HG02852 (cell line): Measurements from ENCODE around the gene CDH13.

Source experiments
- ATAC-seq: cut with Tn5 transposase; IDR thresholded peaks from one replicate; pipeline ENCODE4 v1.9.1; 2021; ENCODE audit warnings: mild to moderate bottlenecking, moderate library complexity; ENCODE audit not compliant: unreplicated experiment

Gene CDH13

GRCh38 chr16:82876951-82877350 lies 250.2 kb downstream of the CDH13 start:
- no peak for ATAC-seq

GRCh38 chr16:82878466-82878865 lies 251.7 kb downstream of the CDH13 start:
- ATAC-seq = no peak

- ATAC-seq = no peak
Observed at GRCh38 chr16:82880346-82880745, 253.6 kb downstream of the CDH13 start.

DNA sequence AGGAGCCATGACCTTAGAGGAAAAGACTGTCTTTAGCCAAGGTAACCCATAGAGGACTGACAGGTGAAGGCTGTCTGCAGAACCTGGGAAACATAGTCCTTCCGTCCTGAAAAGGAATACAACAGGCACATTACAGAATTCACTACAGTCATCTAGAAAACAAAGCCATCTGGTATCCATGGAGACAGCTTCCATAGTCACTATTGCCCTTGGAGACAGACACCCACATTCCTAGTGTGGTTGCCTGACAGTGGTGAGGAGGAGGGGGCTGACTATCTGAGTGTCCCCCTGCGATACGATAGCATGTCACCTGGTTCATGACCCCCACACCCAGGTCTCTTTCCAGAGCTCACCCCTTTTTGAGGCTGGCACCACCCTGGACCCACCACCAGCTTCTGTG lies 254.7 kb downstream of the CDH13 start:
- no peak for ATAC-seq

GRCh38 chr16:82882226-82882625 lies 255.5 kb downstream of the CDH13 start:
- no peak for ATAC-seq

- ATAC-seq = peak; percentile 62
Observed at GRCh38 chr16:82882982-82883835, 256.4 kb downstream of the CDH13 start.

DNA sequence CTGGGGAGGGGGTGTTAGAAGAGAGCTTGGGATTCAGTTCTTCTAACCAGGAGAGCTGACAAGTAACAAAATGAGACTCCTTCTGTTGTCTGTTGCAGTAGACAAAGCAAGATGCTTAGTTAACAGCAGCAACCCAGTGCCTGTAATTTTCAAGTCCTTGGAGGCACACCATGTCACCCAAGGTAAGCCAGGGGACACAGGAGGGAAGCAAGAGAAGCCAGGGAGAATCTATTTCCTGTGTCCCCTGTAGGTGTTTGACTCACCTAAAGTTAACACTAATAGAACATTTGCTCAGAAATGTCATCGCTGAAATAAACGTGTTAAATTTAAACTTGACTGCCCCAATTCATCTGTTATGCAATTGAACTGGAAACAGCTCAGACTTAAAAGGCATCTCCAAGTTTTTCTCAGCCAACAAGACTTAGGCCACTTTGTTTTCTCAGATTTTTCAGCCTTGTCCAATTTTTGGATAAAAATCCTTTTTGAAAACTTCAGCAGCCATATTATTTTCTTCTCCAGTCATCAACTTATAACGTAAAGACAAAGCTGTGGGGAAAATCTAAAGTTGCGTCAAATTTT lies 257.6 kb downstream of the CDH13 start:
- ATAC-seq = no peak

DNA sequence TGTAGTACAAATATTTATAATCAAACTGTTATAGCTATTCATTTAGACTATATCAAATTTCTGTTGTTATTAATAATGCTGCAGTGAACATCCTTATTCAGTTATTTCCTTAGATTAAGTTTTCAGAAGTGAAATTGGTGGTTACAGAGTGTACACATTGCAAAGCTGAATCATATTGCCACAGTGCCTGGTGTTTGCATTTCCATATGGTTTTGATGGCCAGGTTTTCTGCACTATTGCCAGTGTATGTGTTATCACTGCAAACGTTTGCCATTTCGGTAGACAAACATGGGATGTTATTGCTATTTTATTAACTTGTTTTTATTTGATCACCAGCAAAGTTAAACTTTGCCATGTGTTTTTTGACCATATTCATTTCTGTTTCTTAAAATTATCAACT lies 259.4 kb downstream of the CDH13 start:
- no peak for ATAC-seq

GRCh38 chr16:82888591-82889001 lies 261.8 kb downstream of the CDH13 start:
- no peak for ATAC-seq

- no peak for ATAC-seq
Observed at GRCh38 chr16:82891424-82891823, 264.7 kb downstream of the CDH13 start.

DNA sequence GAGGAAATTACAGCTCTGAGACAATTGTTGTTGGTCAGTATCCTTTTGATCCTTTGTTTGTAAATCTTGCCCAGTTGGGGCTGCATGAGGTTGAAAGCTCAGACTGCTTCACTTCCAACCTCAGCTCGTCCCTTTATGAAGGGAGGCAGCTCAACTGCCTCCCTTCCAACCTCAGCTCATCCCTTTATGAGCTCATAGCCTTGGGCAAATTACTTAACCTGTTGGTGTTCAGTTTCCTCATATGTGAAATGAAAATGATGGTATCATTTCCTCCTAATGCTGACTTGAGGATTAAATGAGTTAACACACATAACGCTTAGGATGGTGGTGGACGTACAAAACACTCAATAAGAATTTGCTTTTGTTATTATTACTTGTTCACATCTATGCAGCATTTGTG lies 265.1 kb downstream of the CDH13 start:
- ATAC-seq = no peak

DNA sequence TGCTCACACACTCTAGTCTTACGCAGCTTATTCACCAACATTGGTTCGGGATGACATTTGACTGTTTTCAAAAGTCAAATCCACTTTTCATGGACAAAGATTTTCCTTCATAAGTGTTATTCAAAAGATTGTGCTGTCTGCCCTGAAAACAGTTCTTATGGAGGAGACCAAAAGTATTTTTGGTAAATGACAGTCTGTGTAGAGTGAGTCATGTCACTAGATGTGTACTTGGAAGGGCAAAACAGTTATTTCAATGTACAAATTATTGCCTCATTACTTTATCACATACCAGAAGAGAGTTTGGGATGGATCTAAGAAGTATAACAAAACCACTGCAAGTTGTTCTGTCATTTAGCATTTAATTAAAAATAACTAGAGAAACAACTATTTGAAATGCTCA lies 265.6 kb downstream of the CDH13 start:
- no peak for ATAC-seq

DNA sequence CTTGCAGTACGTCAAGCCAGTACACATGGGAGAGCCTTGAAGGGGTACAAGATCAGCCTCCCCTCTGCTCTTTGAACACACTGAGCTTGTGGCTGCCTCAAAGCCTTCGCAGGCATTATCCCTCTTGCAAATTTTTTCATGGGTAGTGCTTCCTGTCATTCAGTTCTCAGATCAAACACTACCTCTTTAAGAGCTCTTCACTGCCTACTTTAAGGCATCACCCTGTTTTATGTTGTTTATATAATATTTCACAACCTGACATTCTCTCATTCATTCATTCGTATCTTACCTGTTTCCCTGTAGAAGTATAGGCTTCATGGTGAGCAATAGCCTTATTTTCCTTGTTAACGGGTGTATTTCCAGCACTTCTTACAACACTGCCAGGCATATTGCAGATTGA lies 269.1 kb downstream of the CDH13 start:
- no peak for ATAC-seq

DNA sequence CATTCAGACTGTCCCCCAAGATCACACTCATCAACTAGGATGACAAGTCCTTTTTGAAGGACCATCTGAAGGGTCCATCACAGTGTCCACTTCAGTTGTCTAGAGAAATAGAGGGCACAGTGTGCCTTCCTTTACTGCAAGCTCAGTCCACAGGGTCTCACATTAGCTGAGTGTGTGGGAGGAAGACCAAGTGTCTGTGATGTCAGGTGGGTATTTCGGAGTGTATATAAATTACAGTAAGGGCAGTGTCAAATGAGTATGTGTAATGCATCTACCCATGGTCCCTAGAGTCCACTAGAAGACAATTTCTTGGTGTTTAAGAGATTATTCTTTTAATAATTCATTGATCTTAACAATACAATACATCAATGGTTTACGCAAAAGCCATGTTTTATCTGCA lies 272.2 kb downstream of the CDH13 start:
- ATAC-seq = no peak

DNA sequence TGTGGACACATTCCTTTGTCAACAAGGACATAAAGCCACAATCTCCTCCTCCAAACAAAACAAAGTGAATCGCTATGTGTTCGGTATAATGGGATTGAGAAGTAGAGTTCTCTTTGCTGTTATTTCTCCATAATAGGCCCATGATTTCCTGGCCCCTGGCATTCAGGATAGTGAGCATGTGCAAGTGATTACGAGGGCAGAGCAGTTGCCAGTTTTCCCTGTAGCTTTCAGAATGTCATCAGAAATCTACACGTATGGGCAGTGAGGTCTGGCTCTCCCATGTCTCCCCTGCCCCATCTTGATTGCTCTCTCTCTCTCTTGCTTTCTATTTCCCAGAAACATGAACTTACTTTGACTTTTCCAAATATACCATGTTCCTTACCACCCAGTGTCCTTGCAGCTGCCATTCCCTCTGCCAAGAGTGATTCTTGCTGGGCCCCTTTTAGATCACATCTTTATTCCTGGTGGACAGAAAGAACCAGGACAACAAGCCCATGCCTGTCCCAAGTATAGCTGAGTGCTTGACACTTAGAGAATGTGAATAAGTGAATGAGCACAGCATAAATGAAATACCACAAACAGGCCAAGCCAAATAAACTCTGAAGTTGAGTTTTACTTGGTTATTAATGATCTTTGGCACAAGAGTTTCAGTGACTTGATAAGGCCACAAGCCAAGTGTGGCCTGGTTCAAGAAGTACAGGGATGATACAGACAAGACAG lies 273.1 kb downstream of the CDH13 start:
- ATAC-seq = no peak

DNA sequence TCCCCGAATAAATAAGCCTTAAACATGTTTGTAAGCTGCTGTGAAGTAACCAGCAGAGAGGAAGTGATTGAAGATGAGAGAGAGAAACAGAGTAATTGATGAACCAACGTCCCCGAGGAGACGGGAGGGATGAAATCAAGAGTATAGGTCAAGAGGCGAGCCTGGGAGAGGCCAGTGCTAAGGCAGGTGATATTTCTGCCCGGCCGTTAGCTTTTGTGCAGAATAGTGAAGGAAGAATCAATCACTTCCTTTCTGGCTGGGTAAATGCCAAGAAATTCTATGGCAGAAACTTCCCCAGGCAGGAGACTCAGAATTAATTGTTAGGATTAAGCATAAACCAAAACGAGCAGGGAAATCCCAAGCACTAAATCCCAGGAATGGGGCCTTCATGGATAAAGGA lies 273.8 kb downstream of the CDH13 start:
- no peak for ATAC-seq

- no peak for ATAC-seq
Observed at GRCh38 chr16:82911925-82912324, 285.2 kb downstream of the CDH13 start.

GRCh38 chr16:82915139-82915824 lies 288.5 kb downstream of the CDH13 start:
- no peak for ATAC-seq

DNA sequence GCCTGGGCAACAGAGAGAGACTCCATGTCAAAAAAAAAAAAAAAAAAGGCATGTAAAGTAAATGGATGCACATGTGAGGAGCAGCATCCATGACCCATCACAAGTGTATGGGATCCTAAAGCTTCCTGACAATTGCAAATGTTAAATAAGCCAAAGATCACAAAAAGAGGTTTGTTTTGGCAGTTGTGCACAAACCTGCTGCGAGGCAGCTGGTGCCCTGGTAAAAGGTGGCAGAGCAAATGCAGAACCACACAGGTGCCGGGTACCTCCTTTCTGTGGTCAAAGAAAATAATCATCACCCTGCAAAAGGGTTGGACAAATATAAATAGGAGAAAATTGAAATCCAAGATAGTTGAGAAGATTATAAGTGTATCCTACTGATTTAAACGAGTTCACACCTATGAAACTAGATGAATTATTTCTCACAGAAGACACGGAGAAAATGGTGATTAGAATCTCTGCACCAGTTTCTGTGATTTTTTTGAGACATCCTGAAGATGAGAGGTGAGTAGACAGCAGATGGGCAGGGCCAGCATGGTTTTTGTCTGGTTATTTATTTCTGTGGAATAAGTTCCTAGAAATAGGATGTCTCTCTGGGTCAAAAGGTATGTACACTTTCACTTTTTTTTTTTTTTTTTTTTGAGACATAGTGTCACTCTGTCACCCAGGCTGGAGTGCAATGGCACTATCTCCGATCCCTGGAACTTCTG lies 291.3 kb downstream of the CDH13 start:
- no peak for ATAC-seq

DNA sequence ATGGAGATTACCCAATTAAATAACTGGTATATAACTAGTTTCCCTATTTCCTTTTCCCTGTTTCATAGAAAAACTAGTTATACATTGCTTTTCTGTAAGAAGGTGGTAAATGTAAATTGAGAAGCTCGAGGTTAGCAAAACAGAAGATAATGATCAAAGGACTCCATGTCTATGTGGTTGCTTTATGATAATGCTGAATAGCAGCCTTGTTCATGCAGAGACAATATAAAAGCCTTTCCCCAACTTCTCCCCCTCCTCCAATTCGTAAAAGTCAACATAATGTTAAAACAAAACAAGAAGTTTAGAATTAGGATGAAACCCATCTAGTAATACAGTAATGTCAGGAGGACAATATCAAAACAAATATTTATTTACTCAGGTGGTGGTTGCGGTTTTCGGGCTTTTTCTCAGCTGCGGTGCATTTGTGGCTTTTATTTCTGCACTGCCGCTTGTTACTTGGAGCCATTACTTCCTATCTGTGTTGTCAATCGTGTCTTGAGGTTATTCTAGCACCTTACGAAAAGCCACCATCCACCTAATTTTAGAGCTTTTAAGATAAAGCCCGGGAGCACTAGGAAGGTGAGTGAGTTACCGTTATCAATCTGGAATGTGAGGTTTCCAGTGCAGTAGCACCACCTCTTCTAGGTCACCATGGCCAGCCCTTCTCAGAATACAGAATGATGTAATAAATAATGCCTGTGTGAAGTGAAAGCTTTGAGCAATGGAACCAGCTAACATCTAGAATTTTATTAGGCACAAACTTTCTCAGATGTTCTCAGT lies 297.5 kb downstream of the CDH13 start:
- no peak for ATAC-seq
